Fibroblast of lung (primary cell): ENCODE data around the gene SULT1C2.

Experiments used
- CTCF ChIP-seq, 2 donors: IDR thresholded peaks in 1 of 2; conservative IDR thresholded peaks in 1 of 2; 1 replicate in 1 of 2; 2 replicates in 1 of 2; pipeline ENCODE4 v1.5.1; 2011 to 2012; ENCODE audit warnings: low read length in 2 of 2, control low read depth in 1 of 2, inconsistent platforms in 1 of 2, low read depth in 1 of 2, mild to moderate bottlenecking in 1 of 2
- EZH2 ChIP-seq: IDR thresholded peaks from 2 replicates; pipeline ENCODE4 v1.5.1; 2012; ENCODE audit warnings: low read length, control low read depth, mild to moderate bottlenecking; ENCODE audit errors: missing control alignments

- TF ChIP-seq CTCF (conservative IDR thresholded peaks at IDR 0.05 in 1 of 2, IDR thresholded peaks at IDR 0.05 in 1 of 2; ENCODE audit: low read depth in 1 of 2, low read length in 2 of 2) (no peak), EZH2 (no peak)
Observed at GRCh38 chr2:108309903-108310302, 21.2 kb downstream of the SULT1C2 start.
